Calu3 (cell line): ENCODE measurements around the gene BCAT1. TPM values are rescaled to one million over a fixed set of nuclear protein-coding genes. Genes with fewer than 3 reads are reported as not detected.

Experiments
- BruUV-seq: library from RNA; stranded (reverse); fragments of 400-500 nt; replicated peaks from 2 replicates; lab custom pipeline; 2021; lab: Mats Ljungman, UMichigan
- CTCF ChIA-PET: fragments of 300-600 bp; sonication (Branson Sonifier 250); formaldehyde crosslinking; loops from one replicate; lab custom pipeline; 2022; ENCODE audit warnings: antibody characterized with exemption; lab: Charles Lee
- DNase-seq: peaks from one replicate; pipeline ENCODE4 v3.0.0; 2022
- H3K27ac Mint-ChIP-seq: one replicate; pipeline ENCODE4 v1.8.0; 2022; ENCODE audit warnings: mixed read lengths; ENCODE audit not compliant: unreplicated experiment
- H3K27me3 Mint-ChIP-seq: one replicate; pipeline ENCODE4 v1.8.0; 2022; ENCODE audit warnings: mixed read lengths; ENCODE audit not compliant: unreplicated experiment
- H3K36me3 Mint-ChIP-seq: one replicate; pipeline ENCODE4 v1.8.0; 2022; ENCODE audit warnings: mild to moderate bottlenecking, moderate library complexity, mixed read lengths; ENCODE audit not compliant: insufficient read depth, unreplicated experiment
- H3K4me1 Mint-ChIP-seq: one replicate; pipeline ENCODE4 v1.8.0; 2022; ENCODE audit warnings: mild to moderate bottlenecking, low read depth, mixed read lengths; ENCODE audit not compliant: unreplicated experiment
- H3K4me3 Mint-ChIP-seq: one replicate; pipeline ENCODE4 v1.8.0; 2022; ENCODE audit warnings: mild to moderate bottlenecking, low read depth, moderate library complexity, mixed read lengths; ENCODE audit not compliant: unreplicated experiment
- H3K9me3 Mint-ChIP-seq: one replicate; pipeline ENCODE4 v1.8.0; 2022; ENCODE audit warnings: low read depth, mixed read lengths; ENCODE audit not compliant: unreplicated experiment
- CTCF ChIP-seq: fragments of 200-600 bp; IDR thresholded peaks from one replicate; pipeline ENCODE4 v1.8.0; 2022; ENCODE audit warnings: antibody characterized with exemption; ENCODE audit not compliant: unreplicated experiment
- intact Hi-C: fragments of 100-400 bp; cut with micrococcal nuclease; formaldehyde crosslinking; loops from one replicate; pipeline ENCODE4 v1.10.0; 2022; ENCODE audit not compliant: unreplicated experiment
- total RNA-seq: library from RNA; stranded (reverse); gene quantifications from 2 replicates; pipeline ENCODE4 v1.2.3, GENCODE V29; 2022

Gene BCAT1
- total RNA-seq, 1 experiment from 2014 or later, result 4.0 TPM

- TF ChIP-seq CTCF, result no peak
- Mint-ChIP-seq H3K27me3 (no peaks in the 10 kb centered on the region), H3K36me3 (no peaks in the 10 kb centered on the region), H3K4me3 (no peak overlapping the region), H3K27ac (no peak overlapping the region), H3K4me1 (no peaks in the 10 kb centered on the region), H3K9me3 (peaks cover 3% of the 10 kb centered on the region)
- no TSS peak for BruUV-seq
- CTCF ChIA-PET, result no interaction called here
- DNase-seq, result no peak
- intact Hi-C loops, result no loop called here
These were observed 92.4 kb downstream of the BCAT1 start for GRCh38 chr12:24856541-24856940.

GRCh38 chr12:24854908-24855307, 94.0 kb downstream of the BCAT1 start:
- Mint-ChIP-seq H3K27me3 (peaks cover 10% of the 10 kb centered on the region), H3K36me3 (no peaks in the 10 kb centered on the region), H3K9me3 (peaks cover 3% of the 10 kb centered on the region), H3K27ac (no peak overlapping the region), H3K4me3 (no peak overlapping the region), H3K4me1 (no peaks in the 10 kb centered on the region)
- intact Hi-C loops, result no loop called here
- no peak for DNase-seq
- BruUV-seq, result no TSS peak
- no peak for TF ChIP-seq CTCF
- CTCF ChIA-PET, result interaction anchor here (0.6 kb wide), 1 partner anchor 1159 kb away, joined by 3 read pairs; no protein-coding TSS in a partner anchor

- TF ChIP-seq CTCF, result no peak
- CTCF ChIA-PET, result interaction anchor here (0.5 to 0.9 kb wide), 2 partner anchors 9 to 676 kb away, joined by 3 read pairs; no protein-coding TSS in a partner anchor
- no peak for DNase-seq
- peaks cover 3% of the 10 kb centered on the region for H3K9me3 Mint-ChIP-seq
- peaks cover 12% of the 10 kb centered on the region for H3K27me3 Mint-ChIP-seq
- BruUV-seq, result no TSS peak
- no peaks in the 10 kb centered on the region for H3K4me1 Mint-ChIP-seq
- H3K4me3 Mint-ChIP-seq, result no peak overlapping the region
- H3K27ac Mint-ChIP-seq, result no peak overlapping the region
- H3K36me3 Mint-ChIP-seq, result no peaks in the 10 kb centered on the region
- intact Hi-C loops, result no loop called here
These were observed 94.9 kb downstream of the BCAT1 start for GRCh38 chr12:24854017-24854416.

GRCh38 chr12:24853588-24853987, 95.3 kb downstream of the BCAT1 start:
- CTCF ChIA-PET, result interaction anchor here (0.5 to 0.9 kb wide), 2 partner anchors 8 to 676 kb away, joined by 3 read pairs; no protein-coding TSS in a partner anchor

More at GRCh38 chr12:24853588-24853987, 95.3 kb downstream of the BCAT1 start:
- peaks cover 3% of the 10 kb centered on the region for H3K9me3 Mint-ChIP-seq
- H3K27me3 Mint-ChIP-seq, result peaks cover 12% of the 10 kb centered on the region
- no peaks in the 10 kb centered on the region for H3K36me3 Mint-ChIP-seq
- H3K4me3 Mint-ChIP-seq, result no peak overlapping the region
- intact Hi-C loops, result loop anchor here (2.0 kb wide), 1 partner anchor 277 kb away; no protein-coding TSS in a partner anchor
- no peak overlapping the region for H3K27ac Mint-ChIP-seq
- TF ChIP-seq CTCF, result no peak
- no peaks in the 10 kb centered on the region for H3K4me1 Mint-ChIP-seq
- DNase-seq, result no peak
- BruUV-seq, result no TSS peak
